ENCODE measurements around the gene HMGXB4. TPM values are rescaled to one million over a fixed set of nuclear protein-coding genes. Genes with fewer than 3 reads are reported as not detected.

Gene HMGXB4
- total and polyA plus RNA-seq, 2 of the 13 experiments (the other 11 are each of a cell fraction or from before 2014, with no cell fraction given) = 13.9 to 16.3 TPM

DNA sequence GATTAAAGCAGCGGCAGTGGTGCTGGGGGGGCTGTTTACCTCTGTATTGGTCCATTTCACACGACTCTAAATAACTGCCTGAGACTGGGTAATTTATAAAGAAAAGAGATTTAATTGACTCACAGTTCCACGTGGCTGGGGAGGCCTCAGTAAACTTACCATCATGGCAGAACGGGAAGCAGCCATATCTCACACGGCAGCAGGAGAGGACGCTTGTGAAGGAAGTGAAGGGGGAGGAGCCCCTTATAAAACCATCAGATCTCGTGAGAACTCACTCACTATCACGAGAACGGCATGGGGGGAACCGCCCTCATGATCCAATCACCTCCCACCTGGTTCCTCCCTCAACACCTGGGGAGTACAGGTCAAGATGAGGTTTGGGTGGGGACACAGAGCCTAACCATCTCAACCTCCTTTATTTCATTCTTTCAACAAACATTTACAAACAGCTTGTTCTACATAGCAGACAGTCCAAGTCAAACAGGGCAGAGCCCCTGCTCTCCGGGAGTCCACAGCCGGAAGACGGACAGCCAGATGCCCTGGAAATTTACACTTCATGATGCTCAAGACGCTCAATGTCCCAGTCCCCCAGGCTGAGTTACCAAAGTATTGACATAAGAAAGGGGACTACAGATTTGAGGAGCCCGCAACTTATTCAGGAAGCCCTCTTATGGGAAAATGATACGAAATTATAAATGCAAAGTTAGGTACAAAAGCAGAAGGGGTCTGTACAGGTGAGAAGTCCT is 26.3 kb upstream of the HMGXB4 start (continued):
- no peak for TF ChIP-seq NR2F6 (IDR thresholded peaks at IDR 0.05)
- 0 out of 2 replicates have a peak, but pooled peaks have one; percentile 6 for TF ChIP-seq NR2F6 (CRISPR knock-in tag; IDR thresholded peaks at IDR 0.05)
- TF ChIP-seq, protein P1, sequence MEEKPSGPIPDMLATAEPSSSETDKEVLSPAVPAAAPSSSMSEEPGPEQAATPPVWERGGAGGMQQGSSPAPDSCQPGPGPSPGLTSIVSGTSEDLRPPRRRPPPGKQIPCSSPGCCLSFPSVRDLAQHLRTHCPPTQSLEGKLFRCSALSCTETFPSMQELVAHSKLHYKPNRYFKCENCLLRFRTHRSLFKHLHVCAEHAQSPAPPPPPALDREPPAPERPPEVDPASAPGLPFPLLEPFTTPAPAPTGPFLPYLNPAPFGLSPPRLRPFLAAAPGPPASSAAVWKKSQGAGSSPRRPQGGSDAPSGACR (CRISPR knock-in tag; IDR thresholded peaks at IDR 0.05) = no peak
- 0 out of 2 replicates have a peak, but pooled peaks have one; percentile 24 for TF ChIP-seq ZKSCAN5 (CRISPR knock-in tag; IDR thresholded peaks at IDR 0.05)
- TF ChIP-seq IRX3 (CRISPR knock-in tag; IDR thresholded peaks at IDR 0.05; ENCODE audit: borderline replicate concordance, low read depth) = no peak
- TF ChIP-seq ZNF207 (IDR thresholded peaks at IDR 0.05; ENCODE audit: borderline replicate concordance) = no peak
- TF ChIP-seq JUND (CRISPR knock-in tag; IDR thresholded peaks at IDR 0.05) = no peak
- TF ChIP-seq ZMYM4 (CRISPR knock-in tag; IDR thresholded peaks at IDR 0.05) = peak; percentile 90
- no peak for TF ChIP-seq MAF1 (CRISPR knock-in tag; IDR thresholded peaks at IDR 0.05; ENCODE audit: borderline replicate concordance)
- TF ChIP-seq ZNF17 (CRISPR knock-in tag; IDR thresholded peaks at IDR 0.05) = no peak
- TF ChIP-seq SNAI1 (CRISPR knock-in tag; IDR thresholded peaks at IDR 0.05; ENCODE audit: borderline replicate concordance) = no peak
- TF ChIP-seq ZBTB8A (CRISPR knock-in tag; IDR thresholded peaks at IDR 0.05; ENCODE audit: borderline replicate concordance, low read depth) = no peak
- TF ChIP-seq, protein P2, sequence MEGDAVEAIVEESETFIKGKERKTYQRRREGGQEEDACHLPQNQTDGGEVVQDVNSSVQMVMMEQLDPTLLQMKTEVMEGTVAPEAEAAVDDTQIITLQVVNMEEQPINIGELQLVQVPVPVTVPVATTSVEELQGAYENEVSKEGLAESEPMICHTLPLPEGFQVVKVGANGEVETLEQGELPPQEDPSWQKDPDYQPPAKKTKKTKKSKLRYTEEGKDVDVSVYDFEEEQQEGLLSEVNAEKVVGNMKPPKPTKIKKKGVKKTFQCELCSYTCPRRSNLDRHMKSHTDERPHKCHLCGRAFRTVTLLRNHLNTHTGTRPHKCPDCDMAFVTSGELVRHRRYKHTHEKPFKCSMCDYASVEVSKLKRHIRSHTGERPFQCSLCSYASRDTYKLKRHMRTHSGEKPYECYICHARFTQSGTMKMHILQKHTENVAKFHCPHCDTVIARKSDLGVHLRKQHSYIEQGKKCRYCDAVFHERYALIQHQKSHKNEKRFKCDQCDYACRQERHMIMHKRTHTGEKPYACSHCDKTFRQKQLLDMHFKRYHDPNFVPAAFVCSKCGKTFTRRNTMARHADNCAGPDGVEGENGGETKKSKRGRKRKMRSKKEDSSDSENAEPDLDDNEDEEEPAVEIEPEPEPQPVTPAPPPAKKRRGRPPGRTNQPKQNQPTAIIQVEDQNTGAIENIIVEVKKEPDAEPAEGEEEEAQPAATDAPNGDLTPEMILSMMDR (CRISPR knock-in tag; IDR thresholded peaks at IDR 0.05) = no peak
- TF ChIP-seq ZNF235 (CRISPR knock-in tag; IDR thresholded peaks at IDR 0.05; ENCODE audit: borderline replicate concordance) = no peak
- no peak for TF ChIP-seq AHR (CRISPR knock-in tag; IDR thresholded peaks at IDR 0.05)
- TF ChIP-seq EED (CRISPR knock-in tag; IDR thresholded peaks at IDR 0.05) = no peak
- no peak for TF ChIP-seq PLRG1 (conservative IDR thresholded peaks at IDR 0.05)
- TF ChIP-seq ZNF225 (CRISPR knock-in tag; IDR thresholded peaks at IDR 0.05) = no peak
- TF ChIP-seq, protein P3, sequence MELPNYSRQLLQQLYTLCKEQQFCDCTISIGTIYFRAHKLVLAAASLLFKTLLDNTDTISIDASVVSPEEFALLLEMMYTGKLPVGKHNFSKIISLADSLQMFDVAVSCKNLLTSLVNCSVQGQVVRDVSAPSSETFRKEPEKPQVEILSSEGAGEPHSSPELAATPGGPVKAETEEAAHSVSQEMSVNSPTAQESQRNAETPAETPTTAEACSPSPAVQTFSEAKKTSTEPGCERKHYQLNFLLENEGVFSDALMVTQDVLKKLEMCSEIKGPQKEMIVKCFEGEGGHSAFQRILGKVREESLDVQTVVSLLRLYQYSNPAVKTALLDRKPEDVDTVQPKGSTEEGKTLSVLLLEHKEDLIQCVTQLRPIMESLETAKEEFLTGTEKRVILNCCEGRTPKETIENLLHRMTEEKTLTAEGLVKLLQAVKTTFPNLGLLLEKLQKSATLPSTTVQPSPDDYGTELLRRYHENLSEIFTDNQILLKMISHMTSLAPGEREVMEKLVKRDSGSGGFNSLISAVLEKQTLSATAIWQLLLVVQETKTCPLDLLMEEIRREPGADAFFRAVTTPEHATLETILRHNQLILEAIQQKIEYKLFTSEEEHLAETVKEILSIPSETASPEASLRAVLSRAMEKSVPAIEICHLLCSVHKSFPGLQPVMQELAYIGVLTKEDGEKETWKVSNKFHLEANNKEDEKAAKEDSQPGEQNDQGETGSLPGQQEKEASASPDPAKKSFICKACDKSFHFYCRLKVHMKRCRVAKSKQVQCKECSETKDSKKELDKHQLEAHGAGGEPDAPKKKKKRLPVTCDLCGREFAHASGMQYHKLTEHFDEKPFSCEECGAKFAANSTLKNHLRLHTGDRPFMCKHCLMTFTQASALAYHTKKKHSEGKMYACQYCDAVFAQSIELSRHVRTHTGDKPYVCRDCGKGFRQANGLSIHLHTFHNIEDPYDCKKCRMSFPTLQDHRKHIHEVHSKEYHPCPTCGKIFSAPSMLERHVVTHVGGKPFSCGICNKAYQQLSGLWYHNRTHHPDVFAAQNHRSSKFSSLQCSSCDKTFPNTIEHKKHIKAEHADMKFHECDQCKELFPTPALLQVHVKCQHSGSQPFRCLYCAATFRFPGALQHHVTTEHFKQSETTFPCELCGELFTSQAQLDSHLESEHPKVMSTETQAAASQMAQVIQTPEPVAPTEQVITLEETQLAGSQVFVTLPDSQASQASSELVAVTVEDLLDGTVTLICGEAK (IDR thresholded peaks at IDR 0.05) = no peak
- TF ChIP-seq, protein P3 (CRISPR knock-in tag; IDR thresholded peaks at IDR 0.05) = no peak
- no peak for TF ChIP-seq HDAC1 (CRISPR knock-in tag; IDR thresholded peaks at IDR 0.05)

All from HepG2 (cell line).